Parathyroid adenoma (tissue), 2 donors: ENCODE data around the gene DLGAP1.

ENCODE experiments used
- H2AFZ ChIP-seq: fragments of 300-600 bp; sonication (generic); one replicate; pipeline ENCODE4 v1.7.0; 2017; ENCODE audit warnings: antibody characterized with exemption, mild to moderate bottlenecking
- H3K27ac ChIP-seq: fragments of 300-600 bp; sonication (generic); one replicate; pipeline ENCODE4 v1.7.0; 2017
- H3K27me3 ChIP-seq: fragments of 300-600 bp; sonication (generic); one replicate; pipeline ENCODE4 v1.7.0; 2017; ENCODE audit warnings: low read length; ENCODE audit not compliant: control insufficient read depth, insufficient read depth
- H3K36me3 ChIP-seq: fragments of 300-600 bp; sonication (generic); one replicate; pipeline ENCODE4 v1.7.0; 2017; ENCODE audit warnings: low read length; ENCODE audit not compliant: control insufficient read depth, insufficient read depth
- H3K4me1 ChIP-seq: fragments of 300-600 bp; sonication (generic); one replicate; pipeline ENCODE4 v1.7.0; 2017; ENCODE audit warnings: control low read depth
- H3K4me2 ChIP-seq: fragments of 300-600 bp; sonication (generic); one replicate; pipeline ENCODE4 v1.7.0; 2017; ENCODE audit warnings: low read length
- H3K4me3 ChIP-seq: fragments of 300-600 bp; sonication (generic); one replicate; pipeline ENCODE4 v1.7.0; 2017; ENCODE audit warnings: low read depth, low read length
- H3K79me2 ChIP-seq: fragments of 300-600 bp; sonication (generic); one replicate; pipeline ENCODE4 v1.7.0; 2017; ENCODE audit warnings: control low read depth
- H3K9ac ChIP-seq: fragments of 300-600 bp; sonication (generic); one replicate; pipeline ENCODE4 v1.7.0; 2017; ENCODE audit warnings: mild to moderate bottlenecking
- H3K9me3 ChIP-seq: fragments of 300-600 bp; sonication (generic); one replicate; pipeline ENCODE4 v1.7.0; 2017; ENCODE audit warnings: low read length; ENCODE audit not compliant: control insufficient read depth
- TF ChIP-seq, protein P1 (sequence below): fragments of 300-600 bp; sonication (generic); IDR thresholded peaks from one replicate; pipeline ENCODE4 v1.7.0; 2017; ENCODE audit warnings: antibody characterized with exemption, mild to moderate bottlenecking
- donor health status: primary hyperparathyroidism.

The DLGAP1 gene

GRCh38 chr18:3931542-3932112 lies 523.5 kb downstream of the DLGAP1 start:
- no peaks in the 10 kb centered on the region for H3K9me3 ChIP-seq
- H3K79me2 ChIP-seq = no peaks in the 10 kb centered on the region
- no peak overlapping the region for H3K9ac ChIP-seq
- H3K36me3 ChIP-seq = no peaks in the 10 kb centered on the region
- no peak overlapping the region for H3K27ac ChIP-seq
- no peak overlapping the region for H3K4me3 ChIP-seq
- H3K27me3 ChIP-seq = no peaks in the 10 kb centered on the region
- H3K4me2 ChIP-seq = no peak overlapping the region
- H2AFZ ChIP-seq = no peak overlapping the region
- TF ChIP-seq, protein P1, sequence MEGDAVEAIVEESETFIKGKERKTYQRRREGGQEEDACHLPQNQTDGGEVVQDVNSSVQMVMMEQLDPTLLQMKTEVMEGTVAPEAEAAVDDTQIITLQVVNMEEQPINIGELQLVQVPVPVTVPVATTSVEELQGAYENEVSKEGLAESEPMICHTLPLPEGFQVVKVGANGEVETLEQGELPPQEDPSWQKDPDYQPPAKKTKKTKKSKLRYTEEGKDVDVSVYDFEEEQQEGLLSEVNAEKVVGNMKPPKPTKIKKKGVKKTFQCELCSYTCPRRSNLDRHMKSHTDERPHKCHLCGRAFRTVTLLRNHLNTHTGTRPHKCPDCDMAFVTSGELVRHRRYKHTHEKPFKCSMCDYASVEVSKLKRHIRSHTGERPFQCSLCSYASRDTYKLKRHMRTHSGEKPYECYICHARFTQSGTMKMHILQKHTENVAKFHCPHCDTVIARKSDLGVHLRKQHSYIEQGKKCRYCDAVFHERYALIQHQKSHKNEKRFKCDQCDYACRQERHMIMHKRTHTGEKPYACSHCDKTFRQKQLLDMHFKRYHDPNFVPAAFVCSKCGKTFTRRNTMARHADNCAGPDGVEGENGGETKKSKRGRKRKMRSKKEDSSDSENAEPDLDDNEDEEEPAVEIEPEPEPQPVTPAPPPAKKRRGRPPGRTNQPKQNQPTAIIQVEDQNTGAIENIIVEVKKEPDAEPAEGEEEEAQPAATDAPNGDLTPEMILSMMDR = no peak
- H3K4me1 ChIP-seq = no peaks in the 10 kb centered on the region

DNA sequence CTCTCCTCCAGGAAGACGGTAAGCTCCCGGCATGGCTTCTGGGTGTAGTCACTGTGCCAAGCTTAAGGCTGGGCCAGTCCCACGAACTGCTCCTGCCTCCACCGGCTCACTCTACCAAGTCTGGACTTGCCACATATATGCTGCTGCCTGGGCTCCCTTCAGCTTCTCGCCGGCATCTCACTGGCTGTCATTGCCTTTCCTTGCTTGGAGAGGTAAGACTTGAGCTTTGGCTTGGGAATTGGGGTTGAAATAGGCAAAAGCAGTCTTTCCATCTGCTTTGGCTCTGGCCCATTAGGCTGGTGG lies 524.1 kb downstream of the DLGAP1 start:
- TF ChIP-seq, protein P1 = no peak
- H2AFZ ChIP-seq = no peak overlapping the region
- no peaks in the 10 kb centered on the region for H3K36me3 ChIP-seq
- no peak overlapping the region for H3K4me3 ChIP-seq
- H3K4me1 ChIP-seq = no peaks in the 10 kb centered on the region
- H3K27me3 ChIP-seq = no peaks in the 10 kb centered on the region
- H3K4me2 ChIP-seq = no peak overlapping the region
- no peak overlapping the region for H3K27ac ChIP-seq
- H3K9ac ChIP-seq = no peak overlapping the region
- H3K79me2 ChIP-seq = no peaks in the 10 kb centered on the region
- H3K9me3 ChIP-seq = no peaks in the 10 kb centered on the region

- H3K4me3 ChIP-seq = no peak overlapping the region
- no peak overlapping the region for H3K9ac ChIP-seq
- no peak overlapping the region for H3K4me2 ChIP-seq
- H3K79me2 ChIP-seq = no peaks in the 10 kb centered on the region
- no peaks in the 10 kb centered on the region for H3K4me1 ChIP-seq
- TF ChIP-seq, protein P1 = no peak
- no peak overlapping the region for H3K27ac ChIP-seq
- H3K9me3 ChIP-seq = no peaks in the 10 kb centered on the region
- H2AFZ ChIP-seq = no peak overlapping the region
- H3K27me3 ChIP-seq = no peaks in the 10 kb centered on the region
- H3K36me3 ChIP-seq = no peaks in the 10 kb centered on the region
Observed at GRCh38 chr18:3930126-3931012, 524.7 kb downstream of the DLGAP1 start.

DNA sequence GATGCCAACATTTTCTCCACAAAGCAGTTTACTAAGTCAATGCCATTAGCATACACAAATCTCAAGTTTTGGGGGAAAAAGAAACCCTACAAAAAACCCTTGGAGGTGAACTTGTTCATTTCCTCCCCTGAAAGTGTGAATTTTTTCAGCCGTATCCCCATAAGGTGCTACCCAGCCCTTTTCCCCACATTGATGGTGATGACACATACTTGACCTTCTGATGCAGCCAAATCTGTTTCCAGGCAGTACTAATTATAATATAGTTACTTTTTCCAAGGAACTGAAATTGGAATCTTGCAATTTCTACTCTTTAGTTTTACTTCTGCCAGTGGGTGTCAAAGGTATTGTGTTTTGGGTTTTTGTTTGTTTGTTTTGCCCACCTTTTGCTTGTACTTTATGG lies 530.7 kb downstream of the DLGAP1 start:
- Histone ChIP-seq H3K27me3 (peaks cover 3% of the 10 kb centered on the region), H3K9me3 (no peaks in the 10 kb centered on the region), H3K79me2 (no peaks in the 10 kb centered on the region), H3K9ac (no peak overlapping the region), H3K4me1 (no peaks in the 10 kb centered on the region), H3K4me3 (no peak overlapping the region), H2AFZ (no peak overlapping the region), H3K4me2 (no peak overlapping the region), H3K36me3 (no peaks in the 10 kb centered on the region), H3K27ac (no peak overlapping the region)
- TF ChIP-seq, protein P1 = no peak
